ENCODE results near the gene UBE2D2.
A peak's percentile ranks its signal among the peaks of the same experiment; 100 is the strongest.

The UBE2D2 gene

GRCh38 chr5:139660923-139661814, 100.0 kb downstream of the UBE2D2 start:
- no peak for DNase-seq (ENCODE audit: low spot score)

GRCh38 chr5:139662617-139663016, 101.5 kb downstream of the UBE2D2 start:
- DNase-seq (ENCODE audit: low spot score): no peak

GRCh38 chr5:139663207-139664085, 102.3 kb downstream of the UBE2D2 start:
- DNase-seq (ENCODE audit: low spot score): no peak

GRCh38 chr5:139664086-139664693, 103.1 kb downstream of the UBE2D2 start:
- no peak for DNase-seq (ENCODE audit: low spot score)

- no peak for DNase-seq (ENCODE audit: low spot score)
These were observed 103.7 kb downstream of the UBE2D2 start for GRCh38 chr5:139664727-139665351.

GRCh38 chr5:139665626-139666025, 104.5 kb downstream of the UBE2D2 start:
- no peak for DNase-seq (ENCODE audit: low spot score)

- DNase-seq (ENCODE audit: low spot score): no peak
These were observed 105.4 kb downstream of the UBE2D2 start for GRCh38 chr5:139666551-139666950.

GRCh38 chr5:139667001-139667729, 106.0 kb downstream of the UBE2D2 start:
- no peak for DNase-seq (ENCODE audit: low spot score)

- no peak for DNase-seq (ENCODE audit: low spot score)
These were observed 106.6 kb downstream of the UBE2D2 start for GRCh38 chr5:139667730-139668063.

- no peak for DNase-seq (ENCODE audit: low spot score)
These were observed 107.1 kb downstream of the UBE2D2 start for GRCh38 chr5:139668064-139668880.

- DNase-seq (ENCODE audit: low spot score): no peak
These were observed 108.0 kb downstream of the UBE2D2 start for GRCh38 chr5:139668924-139669661.

GRCh38 chr5:139669662-139670368, 108.7 kb downstream of the UBE2D2 start:
- DNase-seq (ENCODE audit: low spot score): no peak

- DNase-seq (ENCODE audit: low spot score): no peak
These were observed 109.4 kb downstream of the UBE2D2 start for GRCh38 chr5:139670369-139671095.

- peak; percentile 76 for DNase-seq (ENCODE audit: low spot score)
These were observed 110.1 kb downstream of the UBE2D2 start for GRCh38 chr5:139671096-139671841.

- no peak for DNase-seq (ENCODE audit: low spot score)
These were observed 114.1 kb downstream of the UBE2D2 start for GRCh38 chr5:139675213-139675612.

GRCh38 chr5:139675825-139676224, 114.7 kb downstream of the UBE2D2 start:
- no peak for DNase-seq (ENCODE audit: low spot score)

- DNase-seq (ENCODE audit: low spot score): no peak
These were observed 115.3 kb downstream of the UBE2D2 start for GRCh38 chr5:139676406-139676805.
